Lung (tissue), 12 donors: ENCODE measurements around the gene CHPF. TPM values are rescaled to one million over a fixed set of nuclear protein-coding genes. Genes with fewer than 3 reads are reported as not detected.

Experiments used
- ATAC-seq: fragments of 200-7000 bp; cut with Tn5 transposase; one replicate; pipeline ENCODE4 v1.9.1; 2020; ENCODE audit warnings: moderate number of reproducible peaks; ENCODE audit not compliant: insufficient read depth, low FRiP score
- DNase-seq, 3 donors: peaks; one replicate each; pipeline ENCODE4 v3.0.0-alpha.2; 2013 to 2017
- H3K27ac ChIP-seq, 2 donors: one replicate each; pipeline ENCODE4 v1.5.1; 2013; ENCODE audit warnings: mild to moderate bottlenecking in 2 of 2, moderate library complexity in 2 of 2, control low read depth in 1 of 2, inconsistent platforms in 1 of 2, low read depth in 1 of 2, low read length in 1 of 2
- H3K27me3 ChIP-seq, 3 donors: one replicate each; pipeline ENCODE4 v1.5.1; 2013; ENCODE audit warnings: low read length in 2 of 3; ENCODE audit not compliant: control insufficient read depth in 3 of 3, insufficient read depth in 3 of 3
- H3K36me3 ChIP-seq, 4 donors: one replicate each; pipeline ENCODE4 v1.5.1; 2013; ENCODE audit warnings: low read length in 4 of 4, mild to moderate bottlenecking in 1 of 4, moderate library complexity in 1 of 4; ENCODE audit not compliant: control insufficient read depth in 4 of 4, insufficient read depth in 4 of 4
- H3K4me1 ChIP-seq, 5 donors: one replicate each; pipeline ENCODE4 v1.5.1; 2013; ENCODE audit warnings: low read length in 5 of 5, mild to moderate bottlenecking in 2 of 5, moderate library complexity in 1 of 5; ENCODE audit not compliant: control insufficient read depth in 5 of 5, insufficient read depth in 5 of 5
- H3K4me3 ChIP-seq: one replicate; pipeline ENCODE4 v1.5.1; 2013; ENCODE audit warnings: mild to moderate bottlenecking, control low read depth, moderate library complexity
- H3K9ac ChIP-seq, 2 donors: one replicate each; pipeline ENCODE4 v1.5.1; 2013; ENCODE audit warnings: low read length in 2 of 2, control low read depth in 1 of 2; ENCODE audit not compliant: insufficient read depth in 1 of 2
- H3K9me3 ChIP-seq, 4 donors: one replicate each; pipeline ENCODE4 v1.5.1; 2013; ENCODE audit warnings: low read length in 3 of 4, mild to moderate bottlenecking in 1 of 4, moderate library complexity in 1 of 4; ENCODE audit not compliant: control insufficient read depth in 4 of 4, insufficient read depth in 3 of 4
- CTCF ChIP-seq: IDR thresholded peaks from 2 replicates; pipeline ENCODE4 v1.5.1; 2012; ENCODE audit warnings: mild to moderate bottlenecking; ENCODE audit errors: control extremely low read depth, extremely low read depth
- WGBS, 2 donors: extraction: QIAGEN DNeasy Blood & Tissue Kit; methylation state at CpG; one replicate each; pipeline ENCODE4 v1.1.7; 2013; 5-methylcytosine and 5-hydroxymethylcytosine counted together
- polyA plus RNA-seq, 2 donors: library from polyadenylated mRNA; stranded (reverse); fragments of 200-250 nt; gene quantifications; one replicate each; pipeline ENCODE4 v1.2.1, GENCODE V29; 2013
- total RNA-seq, 2 donors: library from RNA; depleted of rRNA in 1 of 2; stranded (reverse); fragments of >200 nt in 1 of 2; gene quantifications; one replicate each; pipeline ENCODE4 v1.2.1, GENCODE V29; 2014 to 2021
- donor health status: control.
- donor health status: control.
- donor health status: Bipolar disorder and iron deficiency.
- donor health status: healthy.
- donor health status: DM: yes; HTN: yes; CAD: no.

Gene CHPF
- total and polyA plus RNA-seq, 4 donors: 42.7 to 89.6 (median 58.1) TPM

GRCh38 chr2:219547621-219548020 lies 4.0 kb upstream of the CHPF start:
- no peaks in the 10 kb centered on the region for H3K27me3 ChIP-seq
- 96 to 97% methylated on average over 26 of the region's 26 CpGs for WGBS, 2 donors
- DNase-seq: no peak

DNA sequence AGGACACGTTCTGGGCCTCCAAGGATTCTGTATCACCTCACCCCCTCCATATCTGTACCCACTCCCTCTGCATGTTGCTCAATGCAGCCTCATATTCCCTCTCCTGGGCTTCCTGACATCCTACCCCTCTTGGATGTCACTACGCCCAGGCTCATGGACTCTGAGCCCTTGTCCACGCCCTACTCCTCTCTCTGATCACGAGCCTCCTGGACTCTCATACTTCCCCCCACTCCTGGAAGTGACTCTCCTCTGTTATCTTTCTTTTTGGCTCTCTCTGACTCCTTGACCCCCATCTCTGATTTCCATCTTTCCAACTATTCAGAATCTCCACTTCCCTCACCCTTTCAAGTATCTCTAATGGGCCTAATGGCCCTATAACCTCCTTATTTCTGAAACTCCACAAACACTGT lies 2.3 kb upstream of the CHPF start:
- H3K9ac ChIP-seq: no peak overlapping the region
- ATAC-seq (no peak), DNase-seq (no peak)
- no peak for TF ChIP-seq CTCF
- peaks cover 0 to 7% (median 4%) of the 10 kb centered on the region in 4 donors for H3K36me3 ChIP-seq
- no peak overlapping the region for H3K4me3 ChIP-seq
- H3K27ac ChIP-seq: no peak overlapping the region
- peaks cover 0 to 27% (median 6%) of the 10 kb centered on the region in 5 donors for H3K4me1 ChIP-seq
- 64 to 77% methylated on average over 4 of the region's 4 CpGs for WGBS, 2 donors
- H3K9me3 ChIP-seq: no peaks in the 10 kb centered on the region
- H3K27me3 ChIP-seq: no peaks in the 10 kb centered on the region

More at GRCh38 chr2:219547621-219548020, 4.0 kb upstream of the CHPF start:
- no peak overlapping the region for H3K27ac ChIP-seq
- H3K9ac ChIP-seq: no peak overlapping the region
- ATAC-seq: no peak
- no peak overlapping the region for H3K4me3 ChIP-seq
- TF ChIP-seq CTCF: no peak
- H3K9me3 ChIP-seq: no peaks in the 10 kb centered on the region
- H3K4me1 ChIP-seq: peaks cover 0 to 20% (median 6%) of the 10 kb centered on the region in 5 donors
- peaks cover 0 to 2% (median under 1%) of the 10 kb centered on the region in 4 donors for H3K36me3 ChIP-seq

DNA sequence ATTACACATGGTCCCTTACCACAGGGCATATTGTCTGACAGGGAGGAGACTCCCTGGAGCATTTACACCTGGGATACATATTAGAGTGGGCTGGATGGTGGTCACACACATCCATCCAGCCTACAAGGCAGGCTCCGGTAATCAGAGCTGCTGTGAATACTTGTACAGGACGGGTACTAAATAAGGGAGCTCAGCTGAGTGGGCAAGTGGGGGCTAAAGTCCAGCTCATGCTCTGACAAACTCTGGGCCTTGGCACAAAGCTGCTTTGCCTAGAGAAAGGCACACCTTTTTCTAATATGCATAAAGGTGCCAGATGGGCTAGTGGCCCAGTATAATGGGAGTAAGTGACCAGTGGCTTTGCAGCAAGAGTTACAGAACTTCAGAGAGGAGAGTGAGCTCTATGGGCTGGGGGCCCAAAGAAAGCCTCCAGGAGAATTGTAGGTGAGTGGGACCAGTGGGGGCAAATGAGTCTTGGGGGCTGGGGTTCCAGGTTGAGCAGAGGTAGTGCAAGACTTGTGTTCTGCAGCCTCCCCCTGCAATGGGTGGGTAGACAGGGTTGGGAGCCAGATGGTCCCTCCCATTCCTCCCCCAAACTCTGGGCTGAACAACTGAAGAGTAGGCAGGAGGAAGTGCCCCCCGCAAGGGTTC lies 1.8 kb upstream of the CHPF start:
- no peak for DNase-seq
- no peak for TF ChIP-seq CTCF
- WGBS, 2 donors: 86 to 88% methylated on average over 3 of the region's 3 CpGs

More for the DNA sequence above, 1.8 kb upstream of the CHPF start:
- Histone ChIP-seq H3K27me3 (no peaks in the 10 kb centered on the region), H3K4me1 (peaks cover 0 to 27% (median 6%) of the 10 kb centered on the region in 5 donors), H3K9ac (no peak overlapping the region), H3K9me3 (no peaks in the 10 kb centered on the region), H3K27ac (no peak overlapping the region), H3K4me3 (no peak overlapping the region), H3K36me3 (peaks cover 0 to 12% (median 7%) of the 10 kb centered on the region in 4 donors)
- ATAC-seq: no peak
